Measurements from ENCODE around the gene SGTA. TPM values are rescaled to one million over a fixed set of nuclear protein-coding genes. Genes with fewer than 3 reads are reported as not detected.
A peak's percentile ranks its signal among the peaks of the same experiment; 100 is the strongest.
"Not testable (repeated sequence)": the region's sequence is repeated elsewhere in the genome, so short reads cannot be mapped to it uniquely, and the experiment has no call there.

The SGTA gene
- total and polyA plus RNA-seq, 9 of the 15 experiments (the other 6 are each of a cell fraction or from before 2014, with no cell fraction given), result 1.4 to 110 (median 49.9) TPM

- DNase-seq (ENCODE audit: extremely low read depth in 1 of 4, low spot score in 3 of 4) (no peak), ATAC-seq (no peak), FAIRE-seq (no peak)
- in situ Hi-C loops (cut with MboI) (no loop called here), intact Hi-C loops (cut with micrococcal nuclease) (no loop called here)
- ChIA-PET POLR2A (interaction anchor here (0.5 kb wide), 1 partner anchor 765 kb away, joined by 3 read pairs; the partner anchor contains the start of gene SMIM24), CTCF (ENCODE audit: low intra/inter-chr PET ratio) (no interaction called here)
- no peaks in the 10 kb centered on the region for H3K36me3 ChIP-seq (ENCODE audit: control insufficient read depth, insufficient read depth, low read length)
- no peak overlapping the region for H3K4me2 ChIP-seq (ENCODE audit: insufficient read depth, low read length)
- H2AFZ ChIP-seq (ENCODE audit: low read depth, low read length), result no peak overlapping the region
- no peak overlapping the region for H3K4me3 ChIP-seq
- TF ChIP-seq POLR2G (IDR thresholded peaks at IDR 0.05; ENCODE audit: low read depth, low read length), result peak; percentile 27; the same call in 1 of the 2 replicates
- TF ChIP-seq YY1 (IDR thresholded peaks at IDR 0.05; ENCODE audit: borderline replicate concordance in 1 of 3, control insufficient read depth in 1 of 3, extremely low read depth in 1 of 3, insufficient read depth in 3 of 3, insufficient read length in 1 of 3, insufficient replicate concordance in 2 of 3, low read depth in 1 of 3, low read length in 2 of 3), result no peak
- H3K27ac ChIP-seq (ENCODE audit: extremely low read depth, low read depth, low read length), result no peak overlapping the region
- H4K20me1 ChIP-seq (replicated peaks; ENCODE audit: control insufficient read depth, insufficient read depth, low read length), result no peaks in the 10 kb centered on the region
- 35% methylated on average over 15 of the region's 16 CpGs for WGBS (ENCODE audit: insufficient coverage, low coverage, missing lambda C conversion rate)
- H3K9me3 ChIP-seq (replicated peaks; ENCODE audit: control insufficient read depth, insufficient read depth, low read depth, low read length), result 0 out of 2 replicates have a peak, but pooled peaks cover 4% of the 10 kb centered on the region
- H3K9ac ChIP-seq (ENCODE audit: insufficient read depth in 1 of 2, low read depth in 2 of 2, low read length in 2 of 2), result no peak overlapping the region
- no TSS peak for BruUV-seq (replicated peaks)
- peaks cover 0 to 11% of the 10 kb centered on the region in 2 experiments; a peak in 3 of 5 replicates for H3K4me1 ChIP-seq (replicated peaks in 1 of 2; ENCODE audit: control insufficient read depth in 2 of 2, insufficient read depth in 2 of 2, low read length in 2 of 2)
- H3K9me1 ChIP-seq (ENCODE audit: control insufficient read depth, insufficient read depth, low read length), result no peaks in the 10 kb centered on the region
- H3K27me3 ChIP-seq (ENCODE audit: control insufficient read depth in 2 of 2, insufficient read depth in 2 of 2, low read length in 2 of 2), result peaks cover 0 to 12% of the 10 kb centered on the region in 2 experiments; a peak in 2 of 5 replicates
- H3K79me2 ChIP-seq (ENCODE audit: control insufficient read depth, insufficient read depth, low read length), result no peaks in the 10 kb centered on the region
Observed at GRCh38 chr19:2714531-2715269, 68.4 kb downstream of the SGTA start.

GRCh38 chr19:2714102-2714501, 69.0 kb downstream of the SGTA start:
- CTCF ChIA-PET (ENCODE audit: low intra/inter-chr PET ratio), result not testable (repeated sequence)
- WGBS (ENCODE audit: insufficient coverage, low coverage, missing lambda C conversion rate), result no CpG with 5 or more reads among the region's 1 CpG

GRCh38 chr19:2713170-2713569, 69.9 kb downstream of the SGTA start:
- H3K36me3 ChIP-seq (ENCODE audit: control insufficient read depth, insufficient read depth, low read length); H3K9me3 ChIP-seq (replicated peaks; ENCODE audit: control insufficient read depth, insufficient read depth, low read depth, low read length); BruUV-seq (replicated peaks); H3K9me1 ChIP-seq (ENCODE audit: control insufficient read depth, insufficient read depth, low read length); H3K4me3 ChIP-seq; intact Hi-C loops (cut with micrococcal nuclease); H3K9ac ChIP-seq (ENCODE audit: insufficient read depth in 1 of 2, low read depth in 2 of 2, low read length in 2 of 2); ATAC-seq; H3K4me2 ChIP-seq (ENCODE audit: insufficient read depth, low read length); FAIRE-seq; DNase-seq (ENCODE audit: extremely low read depth in 1 of 4, low spot score in 3 of 4); H4K20me1 ChIP-seq (replicated peaks; ENCODE audit: control insufficient read depth, insufficient read depth, low read length); H3K79me2 ChIP-seq (ENCODE audit: control insufficient read depth, insufficient read depth, low read length); CTCF ChIA-PET (ENCODE audit: low intra/inter-chr PET ratio); H2AFZ ChIP-seq (ENCODE audit: low read depth, low read length); H3K27ac ChIP-seq (ENCODE audit: extremely low read depth, low read depth, low read length); POLR2A ChIA-PET; in situ Hi-C loops (cut with MboI): not testable (repeated sequence)
- peaks cover 4 to 15% of the 10 kb centered on the region in 2 experiments; a peak in 3 of 5 replicates for H3K27me3 ChIP-seq (ENCODE audit: control insufficient read depth in 2 of 2, insufficient read depth in 2 of 2, low read length in 2 of 2)
- peaks cover 0 to 10% of the 10 kb centered on the region in 2 experiments; a peak in 3 of 5 replicates for H3K4me1 ChIP-seq (replicated peaks in 1 of 2; ENCODE audit: control insufficient read depth in 2 of 2, insufficient read depth in 2 of 2, low read length in 2 of 2)
- WGBS (ENCODE audit: insufficient coverage, low coverage, missing lambda C conversion rate), result 31% methylated on average over 2 of the region's 3 CpGs

More at GRCh38 chr19:2714102-2714501, 69.0 kb downstream of the SGTA start:
- ATAC-seq; H3K4me2 ChIP-seq (ENCODE audit: insufficient read depth, low read length); H3K79me2 ChIP-seq (ENCODE audit: control insufficient read depth, insufficient read depth, low read length); H3K9me3 ChIP-seq (replicated peaks; ENCODE audit: control insufficient read depth, insufficient read depth, low read depth, low read length); H3K9me1 ChIP-seq (ENCODE audit: control insufficient read depth, insufficient read depth, low read length); FAIRE-seq; in situ Hi-C loops (cut with MboI); H3K36me3 ChIP-seq (ENCODE audit: control insufficient read depth, insufficient read depth, low read length); DNase-seq (ENCODE audit: extremely low read depth in 1 of 4, low spot score in 3 of 4); H3K9ac ChIP-seq (ENCODE audit: insufficient read depth in 1 of 2, low read depth in 2 of 2, low read length in 2 of 2); BruUV-seq (replicated peaks); H3K27ac ChIP-seq (ENCODE audit: extremely low read depth, low read depth, low read length); H4K20me1 ChIP-seq (replicated peaks; ENCODE audit: control insufficient read depth, insufficient read depth, low read length); H2AFZ ChIP-seq (ENCODE audit: low read depth, low read length); intact Hi-C loops (cut with micrococcal nuclease); H3K4me3 ChIP-seq: not testable (repeated sequence)
- POLR2A ChIA-PET, result interaction anchor here (0.5 kb wide), 1 partner anchor 766 kb away, joined by 3 read pairs; the partner anchor contains the start of gene SMIM24
- peaks cover 0 to 11% of the 10 kb centered on the region in 2 experiments; a peak in 3 of 5 replicates for H3K4me1 ChIP-seq (replicated peaks in 1 of 2; ENCODE audit: control insufficient read depth in 2 of 2, insufficient read depth in 2 of 2, low read length in 2 of 2)
- H3K27me3 ChIP-seq (ENCODE audit: control insufficient read depth in 2 of 2, insufficient read depth in 2 of 2, low read length in 2 of 2), result peaks cover 0 to 15% of the 10 kb centered on the region in 2 experiments; a peak in 3 of 5 replicates

All from K562 (cell line).